M059J (cell line): Measurements from ENCODE around the gene STXBP6. TPM values are rescaled to one million over a fixed set of nuclear protein-coding genes. Genes with fewer than 3 reads are reported as not detected.
"Not testable (repeated sequence)": the region's sequence is repeated elsewhere in the genome, so short reads cannot be mapped to it uniquely, and the experiment has no call there.

Source experiments
- DNase-seq: peaks from one replicate; pipeline ENCODE4 v3.0.0-alpha.2; 2012; ENCODE audit warnings: low read depth
- total RNA-seq: library from RNA; depleted of rRNA; stranded (reverse); fragments of >200 nt; shearing (Covaris generic); gene quantifications from 2 replicates; pipeline ENCODE4 v1.2.3, GENCODE V29; 2014

Gene STXBP6
- total RNA-seq, 1 experiment from 2014 or later, result not detected

DNA sequence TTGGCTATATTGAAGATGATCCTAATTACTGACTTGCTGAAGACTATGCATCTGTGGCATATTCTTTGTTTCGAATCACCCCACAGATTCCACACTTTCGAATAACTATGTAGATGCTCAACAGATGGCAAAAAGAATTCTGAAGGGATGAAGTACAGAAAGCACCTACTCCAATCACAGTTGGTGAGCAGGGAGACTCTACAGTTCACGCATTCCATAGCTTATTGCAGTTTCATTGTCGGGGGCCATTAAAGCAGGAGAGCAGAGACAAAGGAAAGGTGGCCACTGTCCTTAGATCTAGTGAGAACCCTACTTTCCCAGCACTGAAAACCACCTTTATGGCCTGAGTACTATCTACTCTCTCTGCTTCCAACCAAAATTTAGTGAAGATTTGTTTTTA is 191.9 kb downstream of the STXBP6 start:
- DNase-seq, result no peak

DNA sequence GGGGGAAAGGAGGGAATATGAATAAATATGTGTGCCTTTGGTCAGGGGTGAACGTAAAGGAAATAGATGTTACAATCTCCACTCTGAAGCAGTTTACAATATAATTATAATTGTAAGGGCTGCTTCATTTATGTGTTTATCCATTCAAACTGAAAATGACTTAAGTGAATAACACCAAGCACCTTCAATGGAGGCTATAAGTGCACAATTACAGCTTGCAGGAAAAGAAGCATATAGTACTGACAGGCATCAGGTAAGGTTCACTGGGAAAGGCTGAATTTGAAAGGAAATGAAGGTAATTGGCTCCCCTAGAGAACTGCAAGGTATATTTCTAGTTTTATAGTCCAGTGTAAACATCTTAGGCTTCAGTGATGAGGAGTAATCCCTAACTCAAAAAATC is 192.7 kb downstream of the STXBP6 start:
- DNase-seq, result no peak

DNA sequence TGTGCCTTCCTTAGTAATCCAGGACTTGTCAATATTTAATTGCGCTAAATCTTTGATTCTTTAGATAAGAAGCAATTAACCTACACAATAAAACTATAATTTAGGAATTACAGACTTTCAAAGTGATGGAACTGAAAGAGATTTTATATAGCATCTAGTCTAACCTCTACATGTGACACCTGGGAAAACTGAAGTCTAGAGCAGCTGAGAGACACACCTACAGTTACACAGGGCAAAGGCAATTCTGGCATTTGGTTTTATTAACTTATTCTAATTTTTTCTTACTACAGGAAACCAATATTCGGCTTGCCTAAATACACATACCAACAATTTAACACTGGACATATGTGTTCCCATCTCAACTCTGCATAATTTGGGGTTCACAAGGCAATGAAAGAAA is 196.5 kb downstream of the STXBP6 start:
- no peak for DNase-seq

DNA sequence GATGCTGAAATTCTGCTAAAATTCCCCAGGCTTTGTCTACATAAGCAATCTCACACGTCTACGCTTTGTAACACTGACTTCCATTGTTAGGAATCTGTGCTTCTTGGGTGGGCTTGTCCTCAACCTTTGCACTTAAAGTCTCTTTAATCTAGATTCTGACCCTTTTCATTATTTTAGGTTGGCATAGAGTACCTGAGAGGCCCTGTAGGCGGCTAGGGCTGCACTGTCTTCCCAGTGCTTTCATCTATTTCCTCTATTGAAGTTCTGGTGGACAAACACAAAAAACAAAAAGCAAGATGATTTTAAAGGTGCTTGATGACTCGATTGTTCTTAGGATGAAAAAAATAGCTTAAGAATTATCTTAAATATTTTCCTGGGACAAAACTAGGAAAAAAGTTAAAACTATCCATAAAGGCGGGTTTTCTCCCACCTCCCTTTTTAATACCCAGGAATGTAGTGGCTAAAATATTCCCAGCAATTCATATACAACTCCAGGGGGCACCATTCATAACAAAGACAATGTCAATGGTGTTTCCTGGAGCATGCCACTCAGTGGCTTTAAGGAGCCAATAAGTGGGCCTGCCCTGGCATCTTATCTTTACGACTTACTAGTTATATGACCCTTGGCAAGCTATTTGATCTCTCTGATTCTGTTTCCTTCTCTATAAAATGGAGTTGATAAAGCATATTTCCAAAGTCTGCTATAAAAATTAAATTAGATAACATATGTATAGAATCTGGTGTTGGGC is 197.5 kb downstream of the STXBP6 start:
- DNase-seq, result no peak

DNA sequence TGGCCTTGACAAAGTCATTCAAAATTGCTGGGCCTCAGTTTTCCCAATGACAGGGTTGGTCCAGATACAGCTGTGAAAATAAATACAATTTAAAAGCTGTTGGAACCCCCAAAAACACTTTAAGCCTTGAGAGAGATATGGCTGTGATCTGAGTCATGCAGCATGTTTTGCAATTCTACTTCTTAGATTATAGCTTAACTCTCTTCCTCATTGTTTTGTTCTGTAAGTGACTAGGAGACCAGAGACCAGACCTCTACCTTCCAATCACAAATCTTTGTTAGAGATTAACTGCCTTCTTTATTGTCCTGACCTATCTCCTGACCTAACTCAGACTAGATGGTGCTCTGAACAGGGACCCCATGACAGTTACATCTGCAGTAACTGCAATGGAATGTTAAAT is 198.1 kb downstream of the STXBP6 start:
- no peak for DNase-seq

DNA sequence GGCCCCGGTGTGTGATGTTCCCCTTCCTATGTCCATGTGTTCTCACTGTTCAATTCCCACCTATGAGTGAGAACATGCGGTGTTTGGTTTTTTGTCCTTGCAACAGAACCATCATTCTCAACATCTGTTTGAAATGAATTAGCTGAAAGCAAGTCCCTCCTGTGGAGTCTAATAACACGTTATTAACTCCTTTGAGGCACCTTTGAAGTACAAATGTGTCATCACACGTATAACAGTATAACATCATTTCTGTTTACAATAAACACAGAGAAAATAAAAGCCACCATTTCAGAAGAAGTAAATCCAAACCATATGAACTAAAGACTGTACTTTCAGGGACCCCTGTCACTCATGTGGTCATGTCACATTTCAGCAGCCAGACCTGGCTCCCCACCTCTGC is 198.5 kb downstream of the STXBP6 start:
- DNase-seq, result no peak

DNA sequence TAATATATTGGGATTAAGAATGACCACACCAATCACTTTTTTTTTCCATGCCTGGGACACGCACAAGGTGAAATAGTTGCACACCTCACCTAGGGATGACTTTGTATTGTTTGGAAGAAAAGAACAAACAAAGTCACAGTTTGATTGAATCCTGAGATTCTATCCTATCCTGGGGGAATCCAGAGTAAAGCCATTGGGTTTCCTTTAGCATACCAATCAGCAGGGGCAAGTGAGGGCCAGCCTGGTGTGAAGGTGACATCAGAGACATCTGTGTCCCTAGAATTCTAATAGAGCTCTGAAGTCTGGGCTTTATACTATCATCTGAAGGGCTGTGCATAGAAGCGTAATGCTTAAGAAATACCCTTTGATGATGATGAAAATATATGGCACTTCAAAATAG is 199.9 kb downstream of the STXBP6 start:
- DNase-seq, result no peak

DNA sequence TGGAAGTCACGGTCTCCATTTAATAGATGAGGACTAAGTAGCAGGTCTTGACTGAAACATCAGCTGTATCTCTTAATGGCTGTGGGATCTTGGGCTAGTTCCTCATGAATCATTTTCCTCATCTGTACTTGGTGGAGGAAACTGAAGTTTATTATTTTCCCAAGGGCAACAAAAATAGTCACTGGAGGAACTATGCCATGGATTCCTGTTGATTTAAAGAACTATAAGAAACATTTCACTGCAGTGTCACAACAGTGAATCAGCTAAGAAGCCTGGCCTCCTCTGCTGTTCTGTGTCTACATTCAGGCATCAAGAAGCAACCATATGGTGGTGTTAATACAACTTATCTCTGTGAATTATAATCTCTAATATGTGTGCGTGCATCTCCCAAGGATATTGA is 200.5 kb downstream of the STXBP6 start:
- DNase-seq, result no peak

DNA sequence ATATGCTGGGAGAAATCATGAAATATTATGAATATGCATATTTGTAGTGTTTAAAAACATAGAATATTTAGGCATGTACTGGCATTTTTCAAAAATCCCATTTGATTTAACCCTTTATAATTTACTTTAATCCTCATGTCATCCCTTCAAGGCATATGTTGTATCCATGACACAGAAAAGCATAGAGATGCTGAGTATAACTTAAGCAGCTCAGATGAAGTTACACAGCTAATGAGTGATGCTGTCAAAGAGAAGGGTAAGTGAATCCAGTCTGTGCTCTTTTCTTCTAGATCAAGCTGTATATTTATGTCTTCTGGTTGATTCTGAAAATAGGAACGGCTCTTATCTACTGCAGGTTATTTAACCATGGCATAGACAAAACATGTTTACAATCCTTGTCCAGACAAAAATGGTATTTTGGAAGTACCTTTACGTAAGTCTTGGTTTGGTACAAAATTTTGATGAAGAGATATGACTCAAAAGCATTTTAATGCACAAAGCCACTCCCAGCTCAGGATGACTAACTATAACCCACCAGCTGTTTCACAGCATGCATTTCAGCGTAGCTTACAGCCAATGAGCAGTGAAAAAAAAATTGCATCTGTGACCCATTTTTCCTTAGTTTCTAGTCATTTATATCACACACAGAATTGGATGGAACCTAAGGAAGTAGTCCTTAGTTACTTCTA is 201.7 kb downstream of the STXBP6 start:
- no peak for DNase-seq

DNA sequence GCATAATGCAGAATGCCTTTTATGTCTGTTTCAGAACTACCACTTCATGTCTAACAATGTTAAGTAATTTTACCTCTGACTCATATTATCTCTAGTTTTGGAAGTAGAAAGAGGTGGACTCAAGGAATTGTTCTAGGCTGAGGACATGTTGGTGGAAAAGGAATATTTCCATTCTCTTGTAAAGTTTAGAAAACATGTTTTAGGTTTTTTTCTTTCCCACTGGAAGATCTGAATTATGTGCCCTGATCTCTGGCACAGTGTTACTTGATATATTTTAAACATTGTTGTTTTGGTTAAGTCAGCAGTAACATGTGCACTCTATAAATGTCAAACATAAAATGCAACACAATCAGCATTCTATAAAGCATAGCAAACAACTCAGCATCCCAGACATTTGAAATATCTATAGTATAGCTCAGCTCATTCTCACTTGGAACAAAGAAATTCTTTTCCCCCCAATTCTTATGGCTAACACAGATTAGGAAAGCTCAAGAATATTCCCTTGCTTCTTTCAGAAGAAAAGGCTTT is 202.3 kb downstream of the STXBP6 start:
- DNase-seq, result no peak

DNA sequence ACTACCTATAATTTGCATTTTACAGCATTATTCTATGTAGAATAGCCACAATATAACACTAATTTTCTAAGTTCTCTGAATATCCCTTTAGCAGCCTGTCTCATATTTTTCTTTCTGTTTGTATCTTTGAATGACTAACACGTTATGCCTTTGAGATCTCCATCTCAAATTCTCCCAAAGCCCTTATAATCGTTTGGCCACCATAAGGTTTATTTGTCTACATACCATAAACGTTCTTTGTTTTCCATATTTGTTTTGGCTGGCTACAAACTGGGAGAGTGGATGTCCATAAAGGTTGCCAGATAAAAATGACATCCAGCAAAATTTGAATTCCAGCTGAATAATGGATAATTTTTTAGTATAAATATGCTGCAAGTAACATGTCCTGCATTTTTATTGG is 203.7 kb downstream of the STXBP6 start:
- no peak for DNase-seq

DNA sequence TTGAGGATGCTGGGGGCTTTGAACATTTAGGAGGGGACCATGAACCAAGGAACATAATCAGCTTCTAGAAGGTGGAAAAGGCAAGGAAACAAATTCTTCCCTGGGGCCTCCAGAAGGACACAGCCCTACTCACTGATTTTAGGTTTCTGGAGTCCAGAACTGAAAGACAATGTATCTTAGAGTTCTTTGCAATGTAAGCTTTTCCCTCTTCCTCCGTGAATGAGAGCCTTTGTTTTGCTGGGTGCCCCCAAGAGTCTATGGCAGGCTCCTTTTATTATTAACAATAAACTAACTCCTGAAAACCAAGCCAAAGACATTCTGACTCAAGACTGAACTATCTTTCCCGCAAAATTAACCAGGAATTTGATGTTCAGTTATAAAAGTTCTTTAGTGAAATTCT is 204.1 kb downstream of the STXBP6 start:
- no peak for DNase-seq

DNA sequence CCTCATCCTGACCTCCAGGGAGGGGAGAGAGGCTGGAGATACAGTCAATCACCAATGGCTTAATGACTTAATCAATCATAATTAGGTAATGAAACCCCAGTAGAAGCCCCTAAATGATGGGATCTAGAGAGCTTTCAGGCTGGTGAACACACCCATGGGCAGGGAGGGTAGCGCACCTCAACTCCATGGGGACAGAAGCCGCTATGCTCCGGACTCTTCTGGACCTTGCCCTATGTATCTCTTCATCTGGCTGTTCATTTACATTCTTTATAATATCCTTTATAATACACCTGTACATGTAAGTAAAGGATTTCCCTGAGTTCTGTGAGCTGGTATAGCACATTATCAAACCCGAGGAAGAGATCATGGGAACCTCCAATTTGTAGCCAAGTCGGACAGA is 205.9 kb downstream of the STXBP6 start:
- no peak for DNase-seq

DNA sequence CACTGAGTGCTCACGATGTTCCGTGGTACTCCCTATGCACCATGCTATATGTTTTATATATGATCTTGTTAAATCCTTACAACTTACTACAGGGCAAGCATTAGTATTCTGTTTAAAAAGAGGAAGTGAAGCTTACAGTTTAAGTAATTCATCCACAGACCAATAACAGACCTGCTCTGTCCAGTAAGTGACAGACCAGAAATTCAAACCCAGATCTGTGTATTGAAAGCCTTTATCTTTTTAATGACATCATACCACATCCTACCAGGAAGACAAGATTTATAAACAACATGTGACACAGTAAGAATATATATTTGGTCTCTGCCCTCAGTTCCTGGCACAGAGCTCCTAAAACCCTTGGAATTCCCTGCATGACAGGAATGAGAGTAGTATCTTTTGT is 206.5 kb downstream of the STXBP6 start:
- DNase-seq, result no peak

DNA sequence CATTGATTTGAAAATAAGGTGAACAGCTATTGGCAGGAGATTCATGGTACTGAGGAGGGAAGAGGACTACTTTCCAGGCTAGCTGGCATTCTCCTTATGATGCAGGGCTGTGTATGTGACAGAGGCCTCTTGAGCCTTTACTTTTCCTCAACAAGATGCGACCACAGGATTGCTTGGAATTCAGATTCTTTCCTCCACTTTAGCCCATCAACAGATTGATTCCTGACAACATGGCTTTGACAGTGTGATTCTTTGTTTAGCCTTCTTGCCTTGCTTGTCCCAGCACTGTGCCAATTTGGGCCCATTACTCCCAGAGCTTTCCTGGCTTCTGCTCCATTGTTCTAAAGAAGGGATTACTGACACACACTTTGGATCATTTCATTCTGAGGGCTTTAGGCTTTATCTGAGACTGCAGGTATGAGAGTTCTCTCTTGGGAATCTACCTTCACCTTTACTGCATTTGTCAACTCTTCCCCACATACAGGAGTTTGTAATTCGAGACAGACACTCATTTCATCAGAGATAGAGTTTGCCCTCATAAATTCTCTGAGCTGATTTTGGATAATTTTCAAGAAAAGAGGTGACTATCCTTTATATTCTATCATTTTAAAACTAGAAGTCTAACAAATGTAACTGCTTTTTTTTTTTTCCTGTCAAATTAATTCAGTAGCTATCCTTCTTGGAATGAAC is 209.6 kb downstream of the STXBP6 start:
- DNase-seq, result no peak

DNA sequence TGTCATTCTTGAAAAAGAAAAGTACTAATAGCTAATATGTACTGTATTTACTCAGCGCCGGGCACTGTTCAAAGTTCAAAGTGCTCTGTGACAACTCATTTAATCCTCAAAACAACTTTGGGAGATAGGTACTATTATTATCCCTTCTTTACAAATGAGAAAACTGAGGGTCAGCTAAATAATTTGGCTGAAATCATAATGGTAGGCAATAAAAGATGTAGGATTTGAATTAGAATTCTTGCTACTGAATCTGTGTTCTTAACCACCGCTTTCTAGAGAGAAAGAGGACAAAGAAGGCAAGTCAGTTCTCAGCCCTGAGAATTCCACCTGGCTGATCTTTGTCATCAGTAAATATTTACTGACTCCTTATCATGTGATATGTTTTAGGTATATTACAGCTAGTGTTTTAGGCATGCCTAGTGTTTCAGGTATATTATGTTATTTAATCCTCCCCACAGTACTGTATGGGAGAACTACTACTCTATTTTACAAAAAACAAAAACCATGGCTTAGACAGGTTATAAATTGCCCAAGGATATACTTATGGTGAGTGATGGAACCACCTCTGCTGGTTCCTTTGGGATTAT is 210.2 kb downstream of the STXBP6 start:
- no peak for DNase-seq

DNA sequence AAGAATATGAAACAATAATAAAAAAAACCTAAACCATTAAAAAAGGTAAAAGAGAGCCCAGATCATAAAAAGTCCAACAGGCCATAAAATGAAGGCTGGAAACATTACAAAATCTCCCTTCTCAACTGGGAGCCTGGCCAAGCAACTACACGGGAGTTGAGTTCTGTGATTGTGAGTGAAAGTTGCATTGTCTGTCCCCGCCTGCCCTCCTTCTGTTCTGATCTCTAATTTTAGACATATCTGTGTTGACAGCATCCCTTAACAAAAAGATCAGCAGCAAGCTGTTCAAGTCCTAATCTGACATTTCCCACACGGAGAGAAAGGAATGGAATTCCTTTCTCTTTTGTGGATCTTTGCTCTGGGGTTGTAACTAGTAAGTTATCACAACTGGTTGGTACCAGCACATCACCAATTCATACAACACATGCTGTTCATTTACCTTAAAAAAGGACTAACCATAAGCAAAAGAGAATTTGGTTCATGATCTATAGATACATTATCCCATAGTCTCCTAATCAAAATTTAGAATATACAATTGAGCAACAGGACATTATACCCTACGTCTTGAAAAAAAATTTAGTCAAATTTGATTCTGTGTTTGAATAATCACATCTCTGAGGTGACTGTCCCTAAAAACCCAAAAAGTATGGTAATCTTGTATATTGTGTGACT is 210.9 kb downstream of the STXBP6 start:
- DNase-seq, result no peak

DNA sequence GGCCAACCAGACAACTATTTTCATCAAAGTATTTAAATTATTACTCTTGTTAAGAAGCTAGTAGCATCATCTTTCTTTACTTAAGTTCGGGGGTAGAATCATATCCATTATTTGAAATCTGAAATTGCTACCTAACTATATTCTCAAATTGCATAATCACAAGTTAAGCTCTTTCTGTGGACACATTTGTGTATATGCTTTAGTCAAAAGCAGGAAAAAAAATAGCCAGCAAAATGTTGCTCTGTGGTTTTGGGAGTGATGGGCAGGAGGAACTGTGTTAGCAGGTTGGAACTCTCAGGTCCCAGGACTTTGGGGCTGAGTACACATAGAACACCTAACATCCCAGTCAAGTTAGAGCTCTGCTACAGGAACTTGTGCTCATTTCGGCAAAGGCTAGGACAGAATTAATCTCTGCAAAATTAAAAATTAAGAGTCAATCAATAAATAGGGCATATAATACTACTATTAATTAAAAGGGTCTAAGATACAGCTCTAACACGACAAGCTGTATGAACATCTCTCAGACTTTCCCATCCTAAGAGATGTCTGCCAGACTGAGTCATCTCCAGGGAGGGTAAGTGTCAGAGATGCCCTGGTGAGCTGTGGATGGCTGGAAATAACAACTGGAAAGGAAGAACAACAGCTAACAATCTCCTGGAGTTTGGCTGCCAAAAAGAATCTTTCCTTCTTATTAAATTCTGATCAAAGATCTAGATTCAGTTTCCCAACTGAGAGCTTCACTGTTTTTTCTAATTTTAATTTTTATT is 212.5 kb downstream of the STXBP6 start:
- no peak for DNase-seq

DNA sequence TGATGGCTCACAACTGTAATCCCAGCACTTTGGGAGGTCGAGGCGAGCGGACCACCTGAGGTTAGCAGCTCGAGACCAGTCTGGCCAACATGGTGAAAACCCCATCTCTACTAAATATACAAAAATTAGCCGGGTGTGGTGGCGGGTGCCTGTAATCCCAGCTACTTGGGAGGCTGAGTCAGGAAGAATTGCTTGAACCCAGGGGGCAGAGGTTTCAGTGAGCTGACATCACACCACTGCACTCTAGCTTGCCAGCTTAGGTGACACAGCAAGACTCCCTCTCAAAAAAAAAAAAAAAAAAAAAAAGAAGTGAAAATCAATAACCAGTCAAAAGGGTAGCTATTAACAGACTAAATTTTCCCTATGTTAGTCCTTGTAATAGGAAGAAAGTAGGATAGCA is 213.6 kb downstream of the STXBP6 start:
- not testable (repeated sequence) for DNase-seq

DNA sequence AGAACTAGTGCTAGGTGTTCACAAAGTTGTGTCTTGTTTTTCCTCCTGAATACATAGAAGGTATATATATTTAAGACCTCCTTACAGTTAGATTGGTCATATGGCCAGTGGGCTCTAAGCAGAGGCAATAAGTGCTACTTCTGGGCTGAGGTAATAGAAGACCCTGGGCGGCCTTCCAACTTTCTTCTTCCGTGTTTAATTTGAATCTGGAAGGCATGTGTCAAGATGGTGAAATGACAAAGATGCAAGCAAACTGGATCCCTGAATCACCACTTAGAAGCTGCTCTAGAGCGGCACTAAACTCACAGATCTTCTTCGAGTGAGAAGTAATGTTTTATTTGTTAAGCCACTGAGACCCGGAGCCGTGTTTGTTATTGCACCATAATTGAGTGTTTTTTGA is 215.0 kb downstream of the STXBP6 start:
- no peak for DNase-seq

DNA sequence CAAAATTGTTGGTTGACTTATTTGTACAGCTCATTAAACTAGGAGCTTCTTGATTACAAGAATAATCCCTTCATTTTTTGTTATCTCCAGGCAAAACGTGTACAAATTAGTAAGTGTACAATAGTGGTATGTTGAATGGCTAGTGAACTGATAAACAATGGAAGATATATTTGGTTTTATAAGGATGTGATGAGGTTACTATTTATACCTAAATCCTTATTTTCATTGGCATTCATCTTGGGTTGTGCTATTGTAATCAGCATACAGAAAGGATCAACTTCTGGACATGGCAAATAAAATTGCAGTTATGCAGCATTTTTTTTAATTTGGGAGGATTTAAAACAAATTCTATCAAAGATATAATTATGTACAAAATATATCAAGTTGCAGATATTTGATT is 216.6 kb downstream of the STXBP6 start:
- DNase-seq, result no peak
